Astrocyte (in vitro differentiated cells and primary cell): ENCODE results near the gene PIGN. TPM values are rescaled to one million over a fixed set of nuclear protein-coding genes. Genes with fewer than 3 reads are reported as not detected.

Source experiments
- DNase-seq: peaks from one replicate; pipeline ENCODE4 v3.0.0-alpha.2; 2010; ENCODE audit warnings: low read depth
- FAIRE-seq: peaks from 2 replicates; lab custom pipeline; 2011; peaks lifted over from hg19 to GRCh38; lab: Jason Lieb, UNC
- H2AFZ ChIP-seq: 2 replicates; pipeline ENCODE4 v1.6.0; 2012; ENCODE audit warnings: low read depth, low read length, inconsistent platforms
- H3K27ac ChIP-seq: 2 replicates; pipeline ENCODE4 v1.5.1; 2011; ENCODE audit warnings: low read depth, low read length, inconsistent platforms
- H3K27me3 ChIP-seq: 2 replicates; pipeline ENCODE4 v1.6.0; 2011; ENCODE audit warnings: low read length, inconsistent platforms; ENCODE audit not compliant: insufficient read depth
- H3K36me3 ChIP-seq: 2 replicates; pipeline ENCODE4 v1.5.1; 2011; ENCODE audit warnings: low read length, inconsistent platforms; ENCODE audit not compliant: insufficient read depth
- H3K4me1 ChIP-seq: 2 replicates; pipeline ENCODE4 v1.5.1; 2011; ENCODE audit warnings: low read length, inconsistent platforms; ENCODE audit not compliant: insufficient read depth
- H3K4me2 ChIP-seq: 2 replicates; pipeline ENCODE4 v1.6.0; 2012; ENCODE audit warnings: low read length, inconsistent platforms
- H3K4me3 ChIP-seq: 2 replicates; pipeline ENCODE4 v1.5.1; 2011; ENCODE audit warnings: low read depth, mild to moderate bottlenecking, low read length, inconsistent platforms; ENCODE audit not compliant: insufficient read depth
- H3K79me2 ChIP-seq: 2 replicates; pipeline ENCODE4 v1.6.0; 2012; ENCODE audit warnings: mild to moderate bottlenecking, low read length, inconsistent platforms; ENCODE audit not compliant: insufficient read depth
- H3K9ac ChIP-seq: 2 replicates; pipeline ENCODE4 v1.6.0; 2012; ENCODE audit warnings: mild to moderate bottlenecking, low read length, inconsistent platforms
- H3K9me3 ChIP-seq: 2 replicates; pipeline ENCODE4 v1.5.1; 2012; ENCODE audit warnings: low read depth, mild to moderate bottlenecking, low read length, inconsistent platforms; ENCODE audit not compliant: insufficient read depth
- H4K20me1 ChIP-seq: 2 replicates; pipeline ENCODE4 v1.6.0; 2012; ENCODE audit warnings: low read length, inconsistent platforms; ENCODE audit not compliant: insufficient read depth
- H3K27ac Mint-ChIP-seq: one replicate; pipeline ENCODE4 v1.8.0; 2021; ENCODE audit warnings: mild to moderate bottlenecking, mixed read lengths; ENCODE audit not compliant: unreplicated experiment
- H3K27me3 Mint-ChIP-seq: one replicate; pipeline ENCODE4 v1.8.0; 2021; ENCODE audit warnings: low read depth, mixed read lengths; ENCODE audit not compliant: unreplicated experiment
- H3K36me3 Mint-ChIP-seq: one replicate; pipeline ENCODE4 v1.8.0; 2021; ENCODE audit warnings: low read depth, mixed read lengths; ENCODE audit not compliant: unreplicated experiment
- H3K4me1 Mint-ChIP-seq: one replicate; pipeline ENCODE4 v1.8.0; 2021; ENCODE audit warnings: low read depth, mixed read lengths; ENCODE audit not compliant: unreplicated experiment
- H3K4me3 Mint-ChIP-seq: one replicate; pipeline ENCODE4 v1.8.0; 2021; ENCODE audit warnings: mild to moderate bottlenecking, moderate library complexity, mixed read lengths; ENCODE audit not compliant: unreplicated experiment
- H3K9me3 Mint-ChIP-seq: one replicate; pipeline ENCODE4 v1.8.0; 2021; ENCODE audit warnings: mild to moderate bottlenecking, mixed read lengths; ENCODE audit not compliant: unreplicated experiment
- EZH2 ChIP-seq: IDR thresholded peaks from 2 replicates; pipeline ENCODE4 v1.6.1; 2012; ENCODE audit warnings: mild to moderate bottlenecking, low read length, inconsistent platforms; ENCODE audit not compliant: insufficient read depth
- total RNA-seq: library from RNA; stranded (reverse); gene quantifications from 2 replicates; pipeline ENCODE4 v1.2.1, GENCODE V29; 2021
- TF ChIP-seq, protein P1 (sequence below): IDR thresholded peaks from 2 replicates; pipeline ENCODE4 v1.5.1; 2011; ENCODE audit warnings: low read depth, mild to moderate bottlenecking, inconsistent platforms, low read length, moderate library complexity; ENCODE audit not compliant: insufficient read depth

PIGN gene
- total RNA-seq, 1 donor from 2014 or later = 20.0 TPM

DNA sequence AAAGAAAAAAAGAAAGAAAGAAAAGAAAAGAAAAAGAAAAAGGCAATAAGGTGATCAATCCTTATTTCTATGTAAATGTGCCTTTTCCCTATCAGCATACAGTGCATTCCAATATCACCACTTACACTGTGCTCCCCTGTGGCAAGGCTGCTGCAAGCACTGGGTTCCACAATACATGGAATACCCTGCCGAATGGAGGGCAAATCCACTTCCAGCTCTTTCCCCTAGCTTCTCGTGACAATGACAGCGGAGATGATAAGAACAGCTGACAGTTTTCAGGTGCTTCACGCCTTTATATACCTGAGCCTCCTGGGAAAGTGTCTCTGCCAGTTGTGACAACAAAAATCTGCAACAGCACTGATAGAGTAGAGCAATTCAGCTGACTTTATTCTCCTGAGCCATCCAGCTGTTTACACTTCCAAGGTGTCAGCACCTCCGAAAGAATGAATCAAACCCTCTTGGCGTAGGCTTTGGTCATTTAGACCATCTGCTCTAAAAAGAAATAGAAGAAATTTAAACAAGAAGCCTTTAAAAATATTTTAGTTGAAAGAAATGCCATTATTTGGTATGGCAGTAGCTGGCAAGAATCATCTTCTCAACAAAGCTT is 158.8 kb downstream of the PIGN start:
- H3K9me3 ChIP-seq = no peaks in the 10 kb centered on the region
- no peaks in the 10 kb centered on the region for H3K4me1 ChIP-seq
- Mint-ChIP-seq H3K36me3 (no peaks in the 10 kb centered on the region), H3K4me3 (no peak overlapping the region), H3K9me3 (peaks cover 4% of the 10 kb centered on the region), H3K27ac (no peak overlapping the region), H3K27me3 (no peaks in the 10 kb centered on the region), H3K4me1 (peaks cover 22% of the 10 kb centered on the region)
- no peak overlapping the region for H3K4me3 ChIP-seq
- H3K4me2 ChIP-seq = no peak overlapping the region
- no peaks in the 10 kb centered on the region for H3K36me3 ChIP-seq
- H3K27me3 ChIP-seq = no peaks in the 10 kb centered on the region
- no peaks in the 10 kb centered on the region for H3K79me2 ChIP-seq
- H4K20me1 ChIP-seq = no peaks in the 10 kb centered on the region
- no peak for DNase-seq
- no peak overlapping the region for H3K9ac ChIP-seq
- H3K27ac ChIP-seq = no peak overlapping the region
- H2AFZ ChIP-seq = no peak overlapping the region
- no peak for TF ChIP-seq EZH2
- TF ChIP-seq, protein P1, sequence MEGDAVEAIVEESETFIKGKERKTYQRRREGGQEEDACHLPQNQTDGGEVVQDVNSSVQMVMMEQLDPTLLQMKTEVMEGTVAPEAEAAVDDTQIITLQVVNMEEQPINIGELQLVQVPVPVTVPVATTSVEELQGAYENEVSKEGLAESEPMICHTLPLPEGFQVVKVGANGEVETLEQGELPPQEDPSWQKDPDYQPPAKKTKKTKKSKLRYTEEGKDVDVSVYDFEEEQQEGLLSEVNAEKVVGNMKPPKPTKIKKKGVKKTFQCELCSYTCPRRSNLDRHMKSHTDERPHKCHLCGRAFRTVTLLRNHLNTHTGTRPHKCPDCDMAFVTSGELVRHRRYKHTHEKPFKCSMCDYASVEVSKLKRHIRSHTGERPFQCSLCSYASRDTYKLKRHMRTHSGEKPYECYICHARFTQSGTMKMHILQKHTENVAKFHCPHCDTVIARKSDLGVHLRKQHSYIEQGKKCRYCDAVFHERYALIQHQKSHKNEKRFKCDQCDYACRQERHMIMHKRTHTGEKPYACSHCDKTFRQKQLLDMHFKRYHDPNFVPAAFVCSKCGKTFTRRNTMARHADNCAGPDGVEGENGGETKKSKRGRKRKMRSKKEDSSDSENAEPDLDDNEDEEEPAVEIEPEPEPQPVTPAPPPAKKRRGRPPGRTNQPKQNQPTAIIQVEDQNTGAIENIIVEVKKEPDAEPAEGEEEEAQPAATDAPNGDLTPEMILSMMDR = no peak
- FAIRE-seq = no peak

DNA sequence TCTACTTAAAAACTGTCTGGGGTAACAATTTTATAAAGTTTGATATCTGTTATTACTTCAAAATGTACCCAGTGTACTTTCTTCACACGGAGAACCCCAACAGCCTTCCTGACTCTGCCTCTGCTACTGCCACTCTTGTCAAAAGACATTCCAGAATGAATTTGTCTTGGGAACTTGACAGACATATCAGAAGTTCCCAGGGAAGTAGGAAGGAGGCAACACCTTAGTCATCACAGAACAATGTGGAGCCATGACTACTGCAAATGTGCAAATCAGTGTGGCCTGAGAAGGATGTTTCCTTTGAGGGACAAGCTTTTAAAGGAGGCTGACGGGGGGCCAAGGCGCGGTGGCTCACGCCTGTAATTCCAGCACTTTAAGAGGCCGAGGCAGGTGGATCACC is 160.3 kb downstream of the PIGN start:
- Histone ChIP-seq H3K4me1 (no peaks in the 10 kb centered on the region), H3K27ac (peak overlapping the region; percentile 28), H3K4me2 (peak overlapping the region; percentile 10), H3K79me2 (no peaks in the 10 kb centered on the region), H3K27me3 (no peaks in the 10 kb centered on the region), H3K36me3 (no peaks in the 10 kb centered on the region), H2AFZ (no peak overlapping the region), H4K20me1 (no peaks in the 10 kb centered on the region), H3K9me3 (no peaks in the 10 kb centered on the region), H3K9ac (no peak overlapping the region), H3K4me3 (no peak overlapping the region)
- Mint-ChIP-seq H3K27ac (peak overlapping the region; percentile 83), H3K9me3 (peaks cover 4% of the 10 kb centered on the region), H3K27me3 (no peaks in the 10 kb centered on the region), H3K4me1 (peaks cover 22% of the 10 kb centered on the region), H3K36me3 (no peaks in the 10 kb centered on the region), H3K4me3 (no peak overlapping the region)
- peak; percentile 69 for FAIRE-seq
- DNase-seq = peak; percentile 71
- TF ChIP-seq, protein P1 = no peak
- no peak for TF ChIP-seq EZH2

DNA sequence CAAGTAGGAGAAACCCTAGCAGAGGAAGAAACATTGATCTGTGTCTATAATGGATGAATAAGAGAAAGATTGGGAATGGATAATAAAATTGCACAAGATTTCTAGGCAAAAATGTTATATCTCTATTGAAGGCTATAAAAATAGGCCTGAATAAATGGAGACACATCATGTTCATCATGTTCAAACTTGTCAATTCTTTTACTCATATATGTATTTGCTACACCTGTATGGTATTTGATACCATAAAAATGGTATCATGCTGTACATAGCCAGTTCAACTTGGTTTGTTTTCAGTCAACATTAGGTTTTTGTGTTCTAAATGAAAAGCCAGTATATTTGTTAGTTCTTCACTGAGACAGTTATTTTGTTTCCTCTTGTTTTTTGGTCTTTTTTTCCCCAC is 161.9 kb downstream of the PIGN start:
- Mint-ChIP-seq H3K27me3 (no peaks in the 10 kb centered on the region), H3K4me1 (peaks cover 17% of the 10 kb centered on the region), H3K27ac (no peak overlapping the region), H3K9me3 (peaks cover 4% of the 10 kb centered on the region), H3K36me3 (no peaks in the 10 kb centered on the region), H3K4me3 (no peak overlapping the region)
- DNase-seq (no peak), FAIRE-seq (no peak)
- no peak for TF ChIP-seq EZH2
- TF ChIP-seq, protein P1 = no peak
- no peak overlapping the region for H2AFZ ChIP-seq
- H3K27me3 ChIP-seq = no peaks in the 10 kb centered on the region
- H3K4me1 ChIP-seq = no peaks in the 10 kb centered on the region
- H3K9ac ChIP-seq = no peak overlapping the region
- H4K20me1 ChIP-seq = no peaks in the 10 kb centered on the region
- H3K36me3 ChIP-seq = no peaks in the 10 kb centered on the region
- H3K79me2 ChIP-seq = no peaks in the 10 kb centered on the region
- no peak overlapping the region for H3K27ac ChIP-seq
- no peaks in the 10 kb centered on the region for H3K9me3 ChIP-seq
- H3K4me3 ChIP-seq = no peak overlapping the region
- no peak overlapping the region for H3K4me2 ChIP-seq
